Naive thymus-derived CD4-positive, alpha-beta T cell (primary cell): ENCODE results near the gene PRSS50. TPM values are rescaled to one million over a fixed set of nuclear protein-coding genes. Genes with fewer than 3 reads are reported as not detected.

ENCODE experiments used
- ATAC-seq: fragments of 150-1000 bp; cut with Tn5 transposase; 2 replicates; pipeline ENCODE4 v1.10.0; 2021; ENCODE audit warnings: mild to moderate bottlenecking, moderate library complexity
- CTCF ChIA-PET: fragments of 350-600 bp; sonication (Branson Sonifier 250); formaldehyde crosslinking; loops from one replicate; lab custom pipeline; 2021; ENCODE audit warnings: antibody characterized with exemption; lab: Charles Lee
- POLR2A ChIA-PET: fragments of 350-600 bp; sonication (Branson Sonifier 250); formaldehyde crosslinking; loops from one replicate; lab custom pipeline; 2021; ENCODE audit warnings: antibody characterized with exemption, inconsistent platforms; lab: Charles Lee
- DNase-seq, 9 donors: peaks; one replicate each; pipeline versions ENCODE4 v3.0.0 to v3.0.0-alpha.2; 2020 to 2022; ENCODE audit warnings: mixed read lengths in 1 of 9
- H3K27ac ChIP-seq: one replicate; pipeline ENCODE4 v1.7.0; 2013; ENCODE audit warnings: mild to moderate bottlenecking, low read depth, low read length, moderate library complexity
- H3K27me3 ChIP-seq, 2 donors: one replicate each; pipeline ENCODE4 v1.7.0; 2013; ENCODE audit warnings: low read length in 2 of 2, mild to moderate bottlenecking in 2 of 2, moderate library complexity in 2 of 2; ENCODE audit not compliant: control insufficient read depth in 2 of 2, insufficient read depth in 2 of 2
- H3K36me3 ChIP-seq, 3 experiments: 1 replicate in 2 of 3; 2 replicates in 1 of 3; pipeline ENCODE4 v1.7.0; 2013; ENCODE audit warnings: low read length in 3 of 3, mild to moderate bottlenecking in 3 of 3, moderate library complexity in 1 of 3; ENCODE audit not compliant: insufficient read depth in 3 of 3, control insufficient read depth in 2 of 3
- H3K4me1 ChIP-seq, 2 donors: one replicate each; pipeline ENCODE4 v1.7.0; 2013; ENCODE audit warnings: low read length in 2 of 2, mild to moderate bottlenecking in 2 of 2, moderate library complexity in 1 of 2; ENCODE audit not compliant: control insufficient read depth in 2 of 2, insufficient read depth in 2 of 2
- H3K4me3 ChIP-seq: 2 replicates; pipeline ENCODE4 v1.7.0; 2013; ENCODE audit warnings: mild to moderate bottlenecking, low read length
- H3K9me3 ChIP-seq, 3 experiments: 1 replicate in 2 of 3; 2 replicates in 1 of 3; pipeline ENCODE4 v1.7.0; 2013; ENCODE audit warnings: low read length in 3 of 3; ENCODE audit not compliant: control insufficient read depth in 2 of 3
- H3K27ac Mint-ChIP-seq, 9 donors: one replicate each; pipeline ENCODE4 v1.8.0; 2020 to 2022; ENCODE audit warnings: mixed read lengths in 9 of 9, mild to moderate bottlenecking in 8 of 9, moderate library complexity in 5 of 9, inconsistent platforms in 2 of 9
- H3K27me3 Mint-ChIP-seq, 5 donors: one replicate each; pipeline ENCODE4 v1.8.0; 2021 to 2022; ENCODE audit warnings: mixed read lengths in 5 of 5, mild to moderate bottlenecking in 1 of 5
- H3K36me3 Mint-ChIP-seq, 5 donors: one replicate each; pipeline ENCODE4 v1.8.0; 2020 to 2022; ENCODE audit warnings: mixed read lengths in 5 of 5, mild to moderate bottlenecking in 3 of 5, inconsistent platforms in 1 of 5
- H3K4me1 Mint-ChIP-seq, 7 donors: one replicate each; pipeline ENCODE4 v1.8.0; 2020 to 2022; ENCODE audit warnings: mixed read lengths in 7 of 7, mild to moderate bottlenecking in 3 of 7, inconsistent platforms in 1 of 7
- H3K4me3 Mint-ChIP-seq, 10 donors: one replicate each; pipeline ENCODE4 v1.8.0; 2020 to 2022; ENCODE audit warnings: mild to moderate bottlenecking in 10 of 10, mixed read lengths in 10 of 10, moderate library complexity in 6 of 10, inconsistent platforms in 2 of 10
- H3K9me3 Mint-ChIP-seq, 11 donors: one replicate each; pipeline ENCODE4 v1.8.0; 2020 to 2022; ENCODE audit warnings: mixed read lengths in 11 of 11, mild to moderate bottlenecking in 4 of 11, inconsistent platforms in 1 of 11, moderate library complexity in 1 of 11
- intact Hi-C, 2 donors: fragments of 100-400 bp; cut with micrococcal nuclease; formaldehyde crosslinking; loops; one replicate each; pipeline ENCODE4 v1.15.1; 2023
- polyA plus RNA-seq, 2 donors: library from polyadenylated mRNA; unstranded; fragments of 300-500 nt; fragmentation: Illumina TruSeq; gene quantifications; one replicate each; pipeline ENCODE4 v1.2.3, GENCODE V29; 2021
- total RNA-seq, 6 experiments: library from RNA in 5 of 6; stranded (reverse) in 5 of 6; gene quantifications; 1 replicate in 5 of 6; 2 replicates in 1 of 6; pipeline ENCODE4 v1.2.3 and lab custom pipeline; 2021 to 2026

PRSS50 gene
- total and polyA plus RNA-seq, 7 experiments from 2014 or later: 0.11 TPM; not detected in 6

- Histone ChIP-seq H3K27ac (no peak overlapping the region), H3K4me3 (no peak overlapping the region), H3K27me3 (no peaks in the 10 kb centered on the region), H3K9me3 (no peaks in the 10 kb centered on the region), H3K4me1 (no peaks in the 10 kb centered on the region), H3K36me3 (peaks cover 0 to 81% (median 4%) of the 10 kb centered on the region in 3 experiments)
- ChIA-PET POLR2A (no interaction called here), CTCF (no interaction called here)
- no peak for DNase-seq
- intact Hi-C loops: no loop called here
- Mint-ChIP-seq H3K9me3 (no peaks in the 10 kb centered on the region), H3K36me3 (peaks cover 0 to 37% (median 4%) of the 10 kb centered on the region in 5 donors), H3K4me3 (no peak overlapping the region), H3K27me3 (no peaks in the 10 kb centered on the region), H3K27ac (peak overlapping the region in 3 of 9 donors; percentile 51 to 81 (median 52)), H3K4me1 (peaks cover 0 to 5% (median 0%) of the 10 kb centered on the region in 7 donors)
- no peak for ATAC-seq
Observed at GRCh38 chr3:46679681-46680080, 38.0 kb downstream of the PRSS50 start.

GRCh38 chr3:46678280-46678679 is 39.4 kb downstream of the PRSS50 start:
- Mint-ChIP-seq H3K36me3 (peaks cover 0 to 44% (median 7%) of the 10 kb centered on the region in 5 donors), H3K27me3 (peaks cover 0 to 3% (median 0%) of the 10 kb centered on the region in 5 donors), H3K27ac (no peak overlapping the region), H3K4me1 (peaks cover 0 to 5% (median 0%) of the 10 kb centered on the region in 7 donors), H3K9me3 (no peaks in the 10 kb centered on the region), H3K4me3 (no peak overlapping the region)
- H3K36me3 ChIP-seq: peaks cover 0 to 81% (median 4%) of the 10 kb centered on the region in 3 experiments
- DNase-seq: no peak
- no peaks in the 10 kb centered on the region for H3K27me3 ChIP-seq
- H3K27ac ChIP-seq: no peak overlapping the region
- POLR2A ChIA-PET: no interaction called here
- intact Hi-C loops: no loop called here
- ATAC-seq: no peak
- CTCF ChIA-PET: no interaction called here
- no peaks in the 10 kb centered on the region for H3K4me1 ChIP-seq
- no peak overlapping the region for H3K4me3 ChIP-seq
- H3K9me3 ChIP-seq: no peaks in the 10 kb centered on the region

- POLR2A ChIA-PET: interaction anchor here (0.8 kb wide), 1 partner anchor 14 kb away, joined by 3 read pairs; no protein-coding TSS in a partner anchor
- peaks cover 0 to 78% (median 1%) of the 10 kb centered on the region in 3 experiments for H3K36me3 ChIP-seq
- intact Hi-C loops: no loop called here
- Mint-ChIP-seq H3K27ac (peak overlapping the region in 1 of 9 donors; percentile 31), H3K27me3 (peaks cover 0 to 3% (median 0%) of the 10 kb centered on the region in 5 donors), H3K4me1 (peaks cover 0 to 5% (median 0%) of the 10 kb centered on the region in 7 donors), H3K4me3 (no peak overlapping the region), H3K9me3 (no peaks in the 10 kb centered on the region), H3K36me3 (peaks cover 0 to 45% (median 7%) of the 10 kb centered on the region in 5 donors)
- no peaks in the 10 kb centered on the region for H3K27me3 ChIP-seq
- DNase-seq (no peak), ATAC-seq (no peak)
- CTCF ChIA-PET: no interaction called here
- no peak overlapping the region for H3K27ac ChIP-seq
- H3K9me3 ChIP-seq: no peaks in the 10 kb centered on the region
- H3K4me3 ChIP-seq: no peak overlapping the region
- no peaks in the 10 kb centered on the region for H3K4me1 ChIP-seq
Observed at GRCh38 chr3:46677411-46677726, 40.3 kb downstream of the PRSS50 start.

GRCh38 chr3:46676601-46677410 is 40.9 kb downstream of the PRSS50 start:
- Mint-ChIP-seq H3K27me3 (peaks cover 0 to 3% (median 0%) of the 10 kb centered on the region in 5 donors), H3K4me1 (no peaks in the 10 kb centered on the region), H3K36me3 (peaks cover 0 to 45% (median 7%) of the 10 kb centered on the region in 5 donors), H3K4me3 (peak overlapping the region in 1 of 10 donors; percentile 7), H3K27ac (peak overlapping the region in 1 of 9 donors; percentile 34), H3K9me3 (no peaks in the 10 kb centered on the region)
- intact Hi-C loops: no loop called here
- peaks cover 0 to 78% (median 3%) of the 10 kb centered on the region in 3 experiments for H3K36me3 ChIP-seq
- no peak overlapping the region for H3K27ac ChIP-seq
- no peaks in the 10 kb centered on the region for H3K27me3 ChIP-seq
- H3K4me1 ChIP-seq: no peaks in the 10 kb centered on the region
- no peak for ATAC-seq
- no peak overlapping the region for H3K4me3 ChIP-seq
- no peak for DNase-seq
- no peaks in the 10 kb centered on the region for H3K9me3 ChIP-seq
- ChIA-PET POLR2A (interaction anchor here (0.8 kb wide), 1 partner anchor 15 kb away, joined by 3 read pairs; no protein-coding TSS in a partner anchor), CTCF (no interaction called here)

GRCh38 chr3:46675843-46676567 is 41.7 kb downstream of the PRSS50 start:
- Histone ChIP-seq H3K27ac (no peak overlapping the region), H3K4me3 (no peak overlapping the region), H3K27me3 (no peaks in the 10 kb centered on the region), H3K9me3 (no peaks in the 10 kb centered on the region), H3K36me3 (peaks cover 0 to 73% (median 3%) of the 10 kb centered on the region in 3 experiments), H3K4me1 (no peaks in the 10 kb centered on the region)
- Mint-ChIP-seq H3K4me1 (no peaks in the 10 kb centered on the region), H3K27me3 (peaks cover 0 to 3% (median 0%) of the 10 kb centered on the region in 5 donors), H3K9me3 (no peaks in the 10 kb centered on the region), H3K4me3 (no peak overlapping the region), H3K27ac (peak overlapping the region in 1 of 9 donors; percentile 66), H3K36me3 (peaks cover 0 to 48% (median 7%) of the 10 kb centered on the region in 5 donors)
- ATAC-seq: no peak
- POLR2A ChIA-PET: no interaction called here
- CTCF ChIA-PET: interaction anchor here (0.5 kb wide), 1 partner anchor 27 kb away, joined by 4 read pairs; no protein-coding TSS in a partner anchor
- no peak for DNase-seq
- intact Hi-C loops: no loop called here

GRCh38 chr3:46675426-46675825 is 42.2 kb downstream of the PRSS50 start:
- H3K27ac Mint-ChIP-seq: no peak overlapping the region
- CTCF ChIA-PET: interaction anchor here (0.5 kb wide), 1 partner anchor 27 kb away, joined by 4 read pairs; no protein-coding TSS in a partner anchor
- no peak for ATAC-seq

More at GRCh38 chr3:46675426-46675825, 42.2 kb downstream of the PRSS50 start:
- Histone ChIP-seq H3K27ac (no peak overlapping the region), H3K36me3 (peaks cover 0 to 72% (median 3%) of the 10 kb centered on the region in 3 experiments), H3K27me3 (no peaks in the 10 kb centered on the region), H3K9me3 (no peaks in the 10 kb centered on the region), H3K4me3 (no peak overlapping the region), H3K4me1 (no peaks in the 10 kb centered on the region)
- Mint-ChIP-seq H3K36me3 (peaks cover 0 to 44% (median 5%) of the 10 kb centered on the region in 5 donors), H3K4me1 (no peaks in the 10 kb centered on the region), H3K4me3 (no peak overlapping the region), H3K27me3 (peaks cover 0 to 3% (median 0%) of the 10 kb centered on the region in 5 donors), H3K9me3 (no peaks in the 10 kb centered on the region)
- POLR2A ChIA-PET: no interaction called here
- intact Hi-C loops: no loop called here
- no peak for DNase-seq
